ENCODE results near the gene RRP1. TPM values are rescaled to one million over a fixed set of nuclear protein-coding genes. Genes with fewer than 3 reads are reported as not detected.

RRP1 gene
- total and polyA plus RNA-seq, 10 of the 15 experiments (the other 5 are each of a cell fraction or from before 2014, with no cell fraction given): 0.34 to 70.8 (median 35.1) TPM

- no peaks in the 10 kb centered on the region for H3K27me3 ChIP-seq (replicated peaks in 1 of 2; ENCODE audit: control insufficient read depth in 2 of 2, insufficient read depth in 2 of 2, low read length in 1 of 2)
- BruUV-seq (replicated peaks): no TSS peak
- 84% methylated on average over 25 of the region's 25 CpGs for WGBS (ENCODE audit: insufficient coverage, insufficient replicate concordance, low lambda C conversion rate, missing lambda C conversion rate)
- no peaks in the 10 kb centered on the region for H4K20me1 ChIP-seq (ENCODE audit: control insufficient read depth, insufficient read depth)
- TF ChIP-seq PRDM15 (CRISPR knock-in tag; IDR thresholded peaks at IDR 0.05): no peak
- TF ChIP-seq ZZZ3 (IDR thresholded peaks at IDR 0.05; ENCODE audit: control insufficient read depth, insufficient read length, low read depth): no peak
- TF ChIP-seq NBN (IDR thresholded peaks at IDR 0.05): no peak
- TF ChIP-seq CBX5 (IDR thresholded peaks at IDR 0.05; ENCODE audit: low read depth): no peak
- no peak for TF ChIP-seq ZBED1 (IDR thresholded peaks at IDR 0.05; ENCODE audit: borderline replicate concordance)
- TF ChIP-seq IKZF1 (conservative IDR thresholded peaks at IDR 0.05): no peak
- TF ChIP-seq, protein P1, sequence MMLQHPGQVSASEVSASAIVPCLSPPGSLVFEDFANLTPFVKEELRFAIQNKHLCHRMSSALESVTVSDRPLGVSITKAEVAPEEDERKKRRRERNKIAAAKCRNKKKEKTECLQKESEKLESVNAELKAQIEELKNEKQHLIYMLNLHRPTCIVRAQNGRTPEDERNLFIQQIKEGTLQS (IDR thresholded peaks at IDR 0.05; ENCODE audit: borderline replicate concordance, extremely low read depth, low read depth, low read length): no peak
- TF ChIP-seq PML (IDR thresholded peaks at IDR 0.05; ENCODE audit: low read length): no peak
- no peak for TF ChIP-seq MYC (IDR thresholded peaks at IDR 0.05; ENCODE audit: insufficient read depth, insufficient read length, insufficient replicate concordance, low read length, severe bottlenecking)
- no peak for TF ChIP-seq SMARCA5 (IDR thresholded peaks at IDR 0.05)
- TF ChIP-seq, protein P2, sequence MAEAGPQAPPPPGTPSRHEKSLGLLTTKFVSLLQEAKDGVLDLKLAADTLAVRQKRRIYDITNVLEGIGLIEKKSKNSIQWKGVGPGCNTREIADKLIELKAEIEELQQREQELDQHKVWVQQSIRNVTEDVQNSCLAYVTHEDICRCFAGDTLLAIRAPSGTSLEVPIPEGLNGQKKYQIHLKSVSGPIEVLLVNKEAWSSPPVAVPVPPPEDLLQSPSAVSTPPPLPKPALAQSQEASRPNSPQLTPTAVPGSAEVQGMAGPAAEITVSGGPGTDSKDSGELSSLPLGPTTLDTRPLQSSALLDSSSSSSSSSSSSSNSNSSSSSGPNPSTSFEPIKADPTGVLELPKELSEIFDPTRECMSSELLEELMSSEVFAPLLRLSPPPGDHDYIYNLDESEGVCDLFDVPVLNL (IDR thresholded peaks at IDR 0.05; ENCODE audit: low read depth, low read length): no peak
- no peak overlapping the region for H3K9ac ChIP-seq (ENCODE audit: control insufficient read depth, insufficient read depth, low read length)
- no peak for ATAC-seq
- H3K4me3 ChIP-seq: no peak overlapping the region
- SMC1A ChIA-PET (ENCODE audit: uncharacterized antibody, unreplicated experiment): interaction anchor here (1.0 to 1.8 kb wide), 7 partner anchors 9 to 156 kb away, joined by 3 to 10 read pairs (median 4); no protein-coding TSS in a partner anchor
- no peak for FAIRE-seq
- CTCF ChIA-PET: interaction anchor here (2.1 to 3.4 kb wide), 2 partner anchors 43 to 119 kb away, joined by 5 to 16 read pairs; no protein-coding TSS in a partner anchor
- intact Hi-C loops (cut with micrococcal nuclease; ENCODE audit: unreplicated experiment): no loop called here
- H2AFZ ChIP-seq (ENCODE audit: control insufficient read depth, low read depth, low read length): no peak overlapping the region
- no peaks in the 10 kb centered on the region for H3K79me2 ChIP-seq (ENCODE audit: control insufficient read depth, insufficient read depth, low read length)
- peaks cover 6% of the 10 kb centered on the region for H3K4me1 ChIP-seq (ENCODE audit: control insufficient read depth, insufficient read depth, low read length)
- no peaks in the 10 kb centered on the region; the same call in 2 of the 3 replicates for H3K9me3 ChIP-seq (replicated peaks; ENCODE audit: control insufficient read depth, insufficient read depth, low read length)
- in situ Hi-C loops (cut with MboI): no loop called here
- POLR2A ChIA-PET: interaction anchor here (1.0 kb wide), 1 partner anchor 102 kb away, joined by 3 read pairs; no protein-coding TSS in a partner anchor
- no peaks in the 10 kb centered on the region for H3K36me3 ChIP-seq (ENCODE audit: control insufficient read depth in 2 of 2, insufficient read depth in 2 of 2, low read length in 1 of 2)
- RAD21 ChIA-PET (ENCODE audit: unreplicated experiment): interaction anchor here (2.5 kb wide), 1 partner anchor 119 kb away, joined by 15 read pairs; no protein-coding TSS in a partner anchor
- no peak overlapping the region for H3K27ac ChIP-seq (ENCODE audit: control insufficient read depth, insufficient read depth)
- no peak for DNase-seq (ENCODE audit: low read depth, low spot score)
- H3K4me2 ChIP-seq (ENCODE audit: control insufficient read depth, insufficient read depth): no peak overlapping the region
These were observed 30.4 kb downstream of the RRP1 start for GRCh38 chr21:43819511-43820405.

Measured in GM12878 (cell line).